ENCODE results near the gene ZNF569.
A peak's percentile ranks its signal among the peaks of the same experiment; 100 is the strongest.
"Not testable (repeated sequence)": the region's sequence is repeated elsewhere in the genome, so short reads cannot be mapped to it uniquely, and the experiment has no call there.

ZNF569 gene

GRCh38 chr19:37406140-37406846 is 61.0 kb downstream of the ZNF569 start:
- H3K27ac ChIP-seq; DNase-seq (ENCODE audit: low read depth, low spot score): not testable (repeated sequence)

- DNase-seq (ENCODE audit: low read depth, low spot score): no peak
- H3K27ac ChIP-seq: no peak overlapping the region
These were observed 63.8 kb downstream of the ZNF569 start for GRCh38 chr19:37403403-37403802.

GRCh38 chr19:37401078-37401477 is 66.2 kb downstream of the ZNF569 start:
- H3K27ac ChIP-seq: no peak overlapping the region
- DNase-seq (ENCODE audit: low read depth, low spot score): no peak

GRCh38 chr19:37391399-37391798 is 75.8 kb downstream of the ZNF569 start:
- not testable (repeated sequence) for DNase-seq (ENCODE audit: low read depth, low spot score); H3K27ac ChIP-seq

- no peak for DNase-seq (ENCODE audit: low read depth, low spot score)
These were observed 78.0 kb downstream of the ZNF569 start for GRCh38 chr19:37389234-37389633.

GRCh38 chr19:37370880-37371661 is 96.2 kb downstream of the ZNF569 start, which contains the start of gene ZNF527:
Gene ZNF527, plus strand, starts transcription at chr19:37371099. Its CDS starts 3,100 bp downstream, at chr19:37374199.
- peak within 1 kb of the TSS; percentile 58 for H3K27ac ChIP-seq
- peak; percentile 83 for DNase-seq (ENCODE audit: low read depth, low spot score)

More at GRCh38 chr19:37389234-37389633, 78.0 kb downstream of the ZNF569 start:
- no peak overlapping the region for H3K27ac ChIP-seq

- peak overlapping the region; percentile 58 for H3K27ac ChIP-seq
- not testable (repeated sequence) for DNase-seq (ENCODE audit: low read depth, low spot score)
These were observed 96.8 kb downstream of the ZNF569 start for GRCh38 chr19:37370386-37370879.

- no peak overlapping the region for H3K27ac ChIP-seq
- DNase-seq (ENCODE audit: low read depth, low spot score): no peak
These were observed 104.5 kb downstream of the ZNF569 start for GRCh38 chr19:37362733-37363132.

- H3K27ac ChIP-seq: no peak overlapping the region
- no peak for DNase-seq (ENCODE audit: low read depth, low spot score)
These were observed 105.2 kb downstream of the ZNF569 start for GRCh38 chr19:37361994-37362393.

Measured in epithelial cell of prostate (primary cell).